Upper lobe of right lung (tissue), 1 donor: ENCODE results near the gene TMEM240. TPM values are rescaled to one million over a fixed set of nuclear protein-coding genes. Genes with fewer than 3 reads are reported as not detected.
A peak's percentile ranks its signal among the peaks of the same experiment; 100 is the strongest.

ENCODE experiments used
- ATAC-seq: fragments of 200-7000 bp; cut with Tn5 transposase; one replicate; pipeline ENCODE4 v1.9.1; 2020; ENCODE audit warnings: mild to moderate bottlenecking, moderate library complexity
- DNase-seq: peaks from one replicate; pipeline ENCODE4 v3.0.0-alpha.2; 2020
- H3K27ac ChIP-seq: fragments of 200-600 bp; one replicate; pipeline ENCODE4 v1.8.0; 2022
- H3K27me3 ChIP-seq: fragments of 200-600 bp; one replicate; pipeline ENCODE4 v1.8.0; 2022; ENCODE audit warnings: mild to moderate bottlenecking
- H3K36me3 ChIP-seq: fragments of 200-600 bp; one replicate; pipeline ENCODE4 v1.8.0; 2022
- H3K4me1 ChIP-seq: fragments of 200-600 bp; one replicate; pipeline ENCODE4 v1.8.0; 2022
- H3K4me3 ChIP-seq: fragments of 200-600 bp; one replicate; pipeline ENCODE4 v1.8.0; 2022; ENCODE audit warnings: mild to moderate bottlenecking
- H3K9me3 ChIP-seq: fragments of 200-600 bp; one replicate; pipeline ENCODE4 v1.8.0; 2022
- CTCF ChIP-seq: fragments of 200-600 bp; IDR thresholded peaks from one replicate; pipeline ENCODE4 v1.8.0; 2022; ENCODE audit warnings: antibody characterized with exemption
- intact Hi-C: fragments of 100-400 bp; cut with DNase I; formaldehyde crosslinking; loops from one replicate; pipeline ENCODE4 v1.11.0; 2022
- total RNA-seq: library from RNA; stranded (reverse); fragmentation: NEBNext Ultra II Directional; extraction: Animal tissue kit (Norgen Biotek cat#: 25700); gene quantifications from one replicate; pipeline ENCODE4 v1.2.1, GENCODE V29; 2021
- donor health status: DM: no; HTN: yes; CAD: no; lungs with severe emphysema.

The TMEM240 gene
- total RNA-seq, 1 donor from 2014 or later = 2.9 TPM

GRCh38 chr1:1565340-1565739 lies 24.9 kb upstream of the TMEM240 start:
- DNase-seq = no peak
- ATAC-seq = no peak
- Histone ChIP-seq H3K36me3 (peaks cover 54% of the 10 kb centered on the region), H3K27ac (no peak overlapping the region), H3K4me1 (peaks cover 29% of the 10 kb centered on the region), H3K9me3 (no peaks in the 10 kb centered on the region), H3K4me3 (no peak overlapping the region), H3K27me3 (no peaks in the 10 kb centered on the region)
- intact Hi-C loops = no loop called here
- no peak for TF ChIP-seq CTCF

GRCh38 chr1:1564268-1564667 lies 23.8 kb upstream of the TMEM240 start:
- H3K27me3 ChIP-seq = no peaks in the 10 kb centered on the region
- intact Hi-C loops = no loop called here
- H3K36me3 ChIP-seq = peaks cover 51% of the 10 kb centered on the region

GRCh38 chr1:1563688-1564087 lies 23.3 kb upstream of the TMEM240 start:
- H3K4me1 ChIP-seq = peaks cover 15% of the 10 kb centered on the region
- ATAC-seq = no peak
- intact Hi-C loops = no loop called here
- H3K4me3 ChIP-seq = no peak overlapping the region
- no peak overlapping the region for H3K27ac ChIP-seq
- TF ChIP-seq CTCF = no peak
- no peak for DNase-seq
- H3K36me3 ChIP-seq = peaks cover 51% of the 10 kb centered on the region
- H3K27me3 ChIP-seq = no peaks in the 10 kb centered on the region
- no peaks in the 10 kb centered on the region for H3K9me3 ChIP-seq

More at GRCh38 chr1:1564268-1564667, 23.8 kb upstream of the TMEM240 start:
- H3K27ac ChIP-seq = peak overlapping the region; percentile 11
- DNase-seq (no peak), ATAC-seq (no peak)
- H3K4me3 ChIP-seq = no peak overlapping the region
- H3K9me3 ChIP-seq = no peaks in the 10 kb centered on the region
- H3K4me1 ChIP-seq = peaks cover 21% of the 10 kb centered on the region
- no peak for TF ChIP-seq CTCF

GRCh38 chr1:1562556-1563195 lies 22.3 kb upstream of the TMEM240 start:
- Histone ChIP-seq H3K36me3 (peaks cover 51% of the 10 kb centered on the region), H3K27ac (no peak overlapping the region)

GRCh38 chr1:1561801-1562470 lies 21.5 kb upstream of the TMEM240 start:
- ATAC-seq = peak; percentile 11
- TF ChIP-seq CTCF = no peak
- Histone ChIP-seq H3K27ac (no peak overlapping the region), H3K36me3 (peaks cover 51% of the 10 kb centered on the region), H3K9me3 (no peaks in the 10 kb centered on the region), H3K4me1 (peaks cover 2% of the 10 kb centered on the region), H3K4me3 (no peak overlapping the region), H3K27me3 (no peaks in the 10 kb centered on the region)
- intact Hi-C loops = no loop called here
- DNase-seq = no peak

More at GRCh38 chr1:1562556-1563195, 22.3 kb upstream of the TMEM240 start:
- H3K4me1 ChIP-seq = peaks cover 10% of the 10 kb centered on the region
- ATAC-seq = peak; percentile 19
- no peak for DNase-seq
- no peaks in the 10 kb centered on the region for H3K27me3 ChIP-seq
- H3K4me3 ChIP-seq = no peak overlapping the region
- TF ChIP-seq CTCF = no peak
- no peaks in the 10 kb centered on the region for H3K9me3 ChIP-seq
- intact Hi-C loops = no loop called here
